Fibroblast of lung (primary cell): ENCODE measurements around the gene ALG12. TPM values are rescaled to one million over a fixed set of nuclear protein-coding genes. Genes with fewer than 3 reads are reported as not detected.

ENCODE experiments used
- DNase-seq, 2 donors: peaks; one replicate each; pipeline versions ENCODE4 v3.0.0 to v3.0.0-alpha.2; 2010; ENCODE audit warnings: low read depth in 2 of 2
- H2AFZ ChIP-seq: 2 replicates; pipeline ENCODE4 v1.5.1; 2012; ENCODE audit warnings: low read length, control low read depth, inconsistent platforms
- H3K27ac ChIP-seq: 2 replicates; pipeline ENCODE4 v1.5.1; 2011; ENCODE audit warnings: low read length, control low read depth; ENCODE audit not compliant: insufficient read depth
- H3K27me3 ChIP-seq: 2 replicates; pipeline ENCODE4 v1.5.1; 2011; ENCODE audit warnings: mild to moderate bottlenecking, low read length; ENCODE audit not compliant: control insufficient read depth, insufficient read depth
- H3K36me3 ChIP-seq: 2 replicates; pipeline ENCODE4 v1.5.1; 2011; ENCODE audit warnings: low read length; ENCODE audit not compliant: control insufficient read depth, insufficient read depth
- H3K4me1 ChIP-seq: 2 replicates; pipeline ENCODE4 v1.5.1; 2011; ENCODE audit warnings: low read length; ENCODE audit not compliant: control insufficient read depth, insufficient read depth; ENCODE audit errors: extremely low read depth
- H3K4me2 ChIP-seq: 2 replicates; pipeline ENCODE4 v1.5.1; 2011; ENCODE audit warnings: low read length, control low read depth; ENCODE audit not compliant: insufficient read depth; ENCODE audit errors: extremely low read depth
- H3K4me3 ChIP-seq, 4 experiments: fragments of 200-600 bp in 1 of 4; sonication (generic) in 1 of 4; replicated peaks in 1 of 4; 2 replicates each; pipeline ENCODE4 v1.5.1; 2011 to 2016; ENCODE audit warnings: low read length in 4 of 4, low read depth in 3 of 4, mild to moderate bottlenecking in 3 of 4, control low read depth in 2 of 4, inconsistent platforms in 1 of 4, mixed read lengths in 1 of 4; ENCODE audit not compliant: insufficient read depth in 1 of 4; ENCODE audit errors: control extremely low read depth in 1 of 4
- H3K79me2 ChIP-seq: 2 replicates; pipeline ENCODE4 v1.5.1; 2012; ENCODE audit warnings: mild to moderate bottlenecking, low read length, inconsistent platforms; ENCODE audit not compliant: control insufficient read depth, insufficient read depth
- H3K9ac ChIP-seq: 2 replicates; pipeline ENCODE4 v1.5.1; 2011; ENCODE audit warnings: mild to moderate bottlenecking, low read length, control low read depth; ENCODE audit not compliant: insufficient read depth
- H3K9me3 ChIP-seq: 2 replicates; pipeline ENCODE4 v1.5.1; 2012; ENCODE audit warnings: low read depth, low read length; ENCODE audit not compliant: control insufficient read depth, insufficient read depth
- H4K20me1 ChIP-seq: 2 replicates; pipeline ENCODE4 v1.5.1; 2011; ENCODE audit warnings: low read length; ENCODE audit not compliant: control insufficient read depth, insufficient read depth; ENCODE audit errors: extremely low read depth
- CTCF ChIP-seq, 2 donors: IDR thresholded peaks in 1 of 2; conservative IDR thresholded peaks in 1 of 2; 1 replicate in 1 of 2; 2 replicates in 1 of 2; pipeline ENCODE4 v1.5.1; 2011 to 2012; ENCODE audit warnings: low read length in 2 of 2, control low read depth in 1 of 2, inconsistent platforms in 1 of 2, low read depth in 1 of 2, mild to moderate bottlenecking in 1 of 2
- EZH2 ChIP-seq: IDR thresholded peaks from 2 replicates; pipeline ENCODE4 v1.5.1; 2012; ENCODE audit warnings: low read length, control low read depth, mild to moderate bottlenecking; ENCODE audit errors: missing control alignments
- polyA plus RNA-seq, 2 donors: library from polyadenylated mRNA; depleted of rRNA in 1 of 2; stranded (reverse) in 1 of 2; unstranded in 1 of 2; fragments of >200 nt; gene quantifications; 2 replicates each; pipeline ENCODE4 v1.2.1, GENCODE V29; 2011 to 2012; ENCODE audit warnings: missing spikeins in 1 of 2
- total RNA-seq: library from RNA; depleted of rRNA; stranded (reverse); fragments of >200 nt; gene quantifications from 2 replicates; pipeline ENCODE4 v1.2.1, GENCODE V29; 2014

The ALG12 gene
- total and polyA plus RNA-seq, 2 donors (not counting 1 experiment from before 2014, with no cell fraction given): 9.6 to 19.0 TPM

- peak in 1 of 2 donors; percentile 11 for DNase-seq
Measured at GRCh38 chr22:49861642-49862495, 56.4 kb downstream of the ALG12 start.

GRCh38 chr22:49858827-49859226 is 59.4 kb downstream of the ALG12 start:
- Histone ChIP-seq H3K9ac (no peak overlapping the region), H3K27me3 (no peaks in the 10 kb centered on the region), H3K9me3 (no peaks in the 10 kb centered on the region), H3K4me3 (no peak overlapping the region), H3K27ac (no peak overlapping the region), H3K4me2 (no peak overlapping the region), H2AFZ (no peak overlapping the region), H3K36me3 (no peaks in the 10 kb centered on the region), H3K4me1 (peaks cover 5% of the 10 kb centered on the region), H3K79me2 (peaks cover 82% of the 10 kb centered on the region), H4K20me1 (no peaks in the 10 kb centered on the region)
- no peak for DNase-seq
- TF ChIP-seq CTCF (conservative IDR thresholded peaks at IDR 0.05 in 1 of 2, IDR thresholded peaks at IDR 0.05 in 1 of 2; ENCODE audit: low read depth in 1 of 2, low read length in 2 of 2) (no peak), EZH2 (no peak)

More at GRCh38 chr22:49861642-49862495, 56.4 kb downstream of the ALG12 start:
- Histone ChIP-seq H2AFZ (no peak overlapping the region), H3K27me3 (no peaks in the 10 kb centered on the region), H4K20me1 (no peaks in the 10 kb centered on the region), H3K9ac (no peak overlapping the region), H3K9me3 (no peaks in the 10 kb centered on the region), H3K4me3 (no peak overlapping the region), H3K79me2 (peaks cover 79% of the 10 kb centered on the region), H3K36me3 (no peaks in the 10 kb centered on the region), H3K4me2 (no peak overlapping the region), H3K4me1 (no peaks in the 10 kb centered on the region), H3K27ac (no peak overlapping the region)
- TF ChIP-seq EZH2 (no peak), CTCF (conservative IDR thresholded peaks at IDR 0.05 in 1 of 2, IDR thresholded peaks at IDR 0.05 in 1 of 2; ENCODE audit: low read depth in 1 of 2, low read length in 2 of 2) (no peak)

- H4K20me1 ChIP-seq: no peaks in the 10 kb centered on the region
- H3K4me2 ChIP-seq: no peak overlapping the region
Measured at GRCh38 chr22:49856766-49857618, 61.2 kb downstream of the ALG12 start.

More at GRCh38 chr22:49856766-49857618, 61.2 kb downstream of the ALG12 start:
- DNase-seq: no peak
- Histone ChIP-seq H3K4me1 (peaks cover 5% of the 10 kb centered on the region), H3K9ac (no peak overlapping the region), H2AFZ (no peak overlapping the region), H3K27ac (no peak overlapping the region), H3K79me2 (peaks cover 69% of the 10 kb centered on the region), H3K9me3 (no peaks in the 10 kb centered on the region), H3K27me3 (no peaks in the 10 kb centered on the region), H3K4me3 (no peak overlapping the region), H3K36me3 (no peaks in the 10 kb centered on the region)
- TF ChIP-seq CTCF (conservative IDR thresholded peaks at IDR 0.05 in 1 of 2, IDR thresholded peaks at IDR 0.05 in 1 of 2; ENCODE audit: low read depth in 1 of 2, low read length in 2 of 2): no peak
